Right renal pelvis (tissue), 4 donors: ENCODE measurements around the gene HK2. TPM values are rescaled to one million over a fixed set of nuclear protein-coding genes. Genes with fewer than 3 reads are reported as not detected.

ENCODE experiments used
- DNase-seq, 4 donors: peaks; one replicate each; pipeline ENCODE4 v3.0.0-alpha.2; 2013; ENCODE audit warnings: low read depth in 4 of 4, low spot score in 3 of 4, missing footprints in 1 of 4
- polyA plus RNA-seq, 4 donors: library from polyadenylated mRNA; unstranded; fragments of 120-200 nt; gene quantifications; one replicate each; pipeline ENCODE4 v1.2.1, GENCODE V29; 2013; ENCODE audit not compliant: insufficient read length in 4 of 4

HK2 gene
- polyA plus RNA-seq, 4 donors: 10.3 to 13.6 (median 11.6) TPM

DNA sequence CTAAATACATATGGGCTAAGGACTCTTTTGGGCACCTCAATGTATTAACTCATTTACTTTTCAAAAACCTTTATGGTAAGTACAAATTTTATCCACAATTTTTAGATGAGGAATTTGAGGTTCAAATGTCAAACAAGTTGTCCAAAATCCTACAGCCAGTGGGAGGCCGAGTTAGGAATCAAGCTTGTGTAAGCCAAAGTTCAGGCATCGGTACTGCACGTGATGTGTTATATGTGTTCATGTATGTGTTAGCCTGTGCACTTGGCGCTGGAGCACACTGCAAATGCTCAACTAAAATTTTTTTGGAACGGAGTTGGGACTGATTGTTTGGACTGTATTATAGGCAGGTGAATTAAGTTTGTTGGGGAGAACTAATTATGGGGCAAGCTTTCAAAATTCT, 22.7 kb downstream of the HK2 start:
- no peak for DNase-seq

GRCh38 chr2:74857215-74857614, 23.3 kb downstream of the HK2 start:
- DNase-seq: no peak

DNA sequence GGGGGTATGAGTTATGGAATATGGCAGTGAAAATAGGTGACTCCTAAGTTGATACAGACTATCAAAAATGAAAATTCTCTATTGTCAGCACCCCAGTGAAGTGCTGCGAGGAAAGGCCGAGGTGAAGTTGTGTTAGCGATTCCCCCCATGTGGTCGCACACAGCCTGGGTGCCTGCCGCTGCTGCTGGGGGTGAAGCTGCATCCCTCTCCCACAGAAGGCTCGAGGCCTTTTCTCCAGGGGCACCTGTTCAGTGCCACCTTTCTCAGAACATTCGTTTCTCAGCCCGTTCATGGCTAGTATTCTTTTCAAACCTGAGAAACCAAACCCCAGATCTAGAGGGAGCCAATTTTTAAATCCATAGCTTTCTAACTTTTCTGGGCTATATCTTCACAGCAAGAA, 23.8 kb downstream of the HK2 start:
- DNase-seq: no peak

GRCh38 chr2:74858281-74858680, 24.4 kb downstream of the HK2 start:
- DNase-seq: no peak

DNA sequence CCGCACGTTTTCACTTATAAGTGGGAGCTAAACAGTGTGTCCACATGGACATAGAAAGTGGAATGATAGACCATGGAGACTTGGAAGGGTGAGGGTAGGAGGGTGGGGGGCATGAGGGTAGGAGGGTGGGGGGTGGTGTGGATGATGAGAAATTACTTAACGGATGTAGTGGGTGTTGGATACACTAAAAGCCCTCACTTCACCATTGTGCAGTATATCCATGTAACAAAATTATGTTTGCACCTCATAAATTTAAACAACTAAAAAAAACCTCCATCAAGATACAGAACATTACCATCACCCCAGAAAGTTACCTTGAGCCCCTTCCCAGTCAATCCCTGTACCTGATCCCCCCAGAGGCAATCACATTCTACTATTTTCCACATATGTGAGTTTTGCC, 26.2 kb downstream of the HK2 start:
- DNase-seq: no peak

DNA sequence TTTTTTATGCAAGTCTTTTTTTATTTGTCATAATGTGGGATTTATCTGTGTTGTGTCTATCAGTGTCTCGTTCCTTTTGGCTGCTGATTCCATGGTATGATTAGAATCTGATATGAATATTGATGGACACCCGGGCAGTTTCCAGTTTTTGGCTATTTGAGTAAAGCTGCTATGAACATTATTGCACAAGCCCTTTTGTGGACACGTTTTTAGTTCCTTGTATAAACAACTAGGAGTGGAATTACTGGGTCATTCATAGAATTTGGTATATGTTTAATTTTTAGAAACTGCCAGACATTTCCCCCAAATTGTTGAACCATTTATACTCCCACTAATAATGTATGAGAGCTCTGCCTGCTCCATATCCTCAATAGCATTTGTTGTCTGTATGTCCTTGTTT, 26.6 kb downstream of the HK2 start:
- DNase-seq: no peak

DNA sequence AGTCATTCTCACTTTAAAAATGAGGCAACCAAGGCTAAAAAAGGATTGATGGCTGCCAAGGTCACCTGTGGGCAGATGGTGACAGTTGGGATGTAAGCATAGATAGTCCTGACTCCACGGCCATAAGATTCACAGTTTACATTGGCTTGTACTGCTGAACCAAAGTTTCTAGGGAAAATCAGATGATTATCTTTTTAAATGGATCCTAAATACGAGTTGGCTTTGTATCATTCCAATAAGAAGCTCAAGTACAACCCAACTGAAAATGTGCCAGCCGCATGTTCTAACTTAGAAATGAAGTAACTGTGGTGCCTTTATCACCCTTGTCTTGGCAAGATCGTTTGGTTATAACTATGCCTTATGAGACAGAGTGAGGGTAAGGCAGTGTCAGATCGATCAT, 27.6 kb downstream of the HK2 start:
- no peak for DNase-seq

- no peak for DNase-seq
Measured at GRCh38 chr2:74862020-74862964, 28.4 kb downstream of the HK2 start.

- DNase-seq: no peak
Measured at GRCh38 chr2:74863802-74864248, 29.9 kb downstream of the HK2 start.

GRCh38 chr2:74864728-74865722, 31.1 kb downstream of the HK2 start:
- DNase-seq: no peak

GRCh38 chr2:74865770-74866674, 32.1 kb downstream of the HK2 start:
- DNase-seq: no peak

DNA sequence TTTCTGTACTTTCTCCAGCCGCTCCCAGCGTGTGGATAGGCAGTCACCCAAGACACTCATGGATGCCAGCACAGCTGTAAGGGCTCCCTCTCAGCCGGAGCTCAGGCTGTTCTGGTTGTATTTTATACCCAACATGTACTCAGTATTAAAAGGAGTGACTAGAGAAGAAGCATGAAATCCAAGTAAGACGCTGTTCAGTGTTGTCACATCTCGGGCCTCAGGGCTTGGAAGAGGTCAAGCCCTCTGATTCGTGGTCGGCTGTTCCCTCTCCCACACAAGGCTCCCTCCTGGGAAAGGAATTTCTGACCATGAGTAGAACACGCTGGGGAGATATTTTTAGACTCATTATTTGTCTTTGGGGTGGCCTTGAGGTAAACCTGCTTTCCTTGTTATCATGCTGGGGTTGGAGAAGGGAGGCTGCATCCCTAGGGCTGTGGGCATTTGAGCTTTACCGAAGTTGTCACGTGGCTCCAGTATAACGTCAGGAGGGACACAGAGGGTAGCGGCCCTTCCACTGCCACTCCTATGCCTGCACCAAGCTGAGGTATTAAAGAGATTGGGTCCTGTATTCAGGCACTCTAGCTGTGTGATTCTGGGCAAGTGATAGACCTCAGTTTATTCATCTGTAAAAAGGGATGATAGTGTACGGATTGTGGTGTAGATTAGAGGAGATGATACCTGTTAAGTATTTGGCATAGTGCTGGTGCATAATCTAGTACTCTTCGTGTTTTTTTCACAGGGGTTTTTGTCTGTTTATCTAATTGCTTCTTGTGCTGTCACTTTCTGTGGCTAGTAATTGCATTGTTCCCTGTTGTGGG, 34.1 kb downstream of the HK2 start:
- DNase-seq: no peak

GRCh38 chr2:74869517-74869916, 35.6 kb downstream of the HK2 start:
- DNase-seq: no peak

DNA sequence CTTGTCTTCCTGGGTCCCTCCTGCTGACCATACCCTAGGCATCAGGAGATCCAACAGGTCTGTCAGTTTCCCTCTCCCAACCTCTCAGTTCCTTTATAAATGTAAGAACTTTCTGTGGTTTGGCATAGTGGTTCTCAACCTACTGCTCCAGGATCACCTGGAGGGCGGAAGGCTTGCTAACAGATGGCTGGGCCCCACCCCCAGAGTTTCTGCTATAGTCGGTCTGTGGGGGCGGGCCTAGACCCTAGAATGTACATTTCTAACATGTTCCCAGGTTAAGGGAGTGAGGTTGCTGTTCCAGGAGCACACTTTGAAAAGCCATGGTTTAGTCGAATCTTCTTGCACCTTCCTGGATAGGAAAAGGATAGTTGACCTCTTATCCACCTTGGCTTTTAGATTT, 37.0 kb downstream of the HK2 start:
- no peak for DNase-seq

GRCh38 chr2:74871414-74871813, 37.5 kb downstream of the HK2 start:
- DNase-seq: no peak

GRCh38 chr2:74872389-74872836, 38.5 kb downstream of the HK2 start:
- DNase-seq: no peak

DNA sequence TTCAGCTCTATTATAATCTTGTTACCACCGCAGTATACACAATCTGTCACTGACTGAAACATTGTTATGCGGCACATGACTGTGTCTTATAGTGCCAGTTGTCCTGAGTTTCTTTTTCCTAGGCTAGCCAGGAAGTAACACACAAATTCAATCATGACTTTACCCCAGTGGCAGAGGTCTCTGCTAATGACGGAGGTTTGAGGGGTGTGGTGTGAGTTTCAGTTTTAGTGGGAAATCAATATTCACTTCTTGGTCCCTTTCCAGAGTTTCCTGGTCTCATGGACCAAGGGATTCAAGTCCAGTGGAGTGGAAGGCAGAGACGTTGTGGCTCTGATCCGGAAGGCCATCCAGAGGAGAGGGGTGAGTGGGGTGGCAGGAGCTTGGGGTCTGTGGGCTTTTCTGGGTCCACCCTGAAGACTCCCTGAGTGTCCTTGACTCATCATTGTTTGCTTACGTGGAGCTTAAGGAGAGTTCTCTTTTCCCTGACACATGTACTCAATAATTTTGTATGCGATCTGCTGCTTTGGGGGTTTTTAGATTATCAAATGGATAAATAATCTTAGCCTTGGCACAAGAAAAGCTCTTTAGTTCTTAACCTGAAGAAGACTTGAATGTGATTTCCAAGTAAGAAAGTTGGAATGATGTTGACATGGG, 39.2 kb downstream of the HK2 start:
- DNase-seq: no peak

DNA sequence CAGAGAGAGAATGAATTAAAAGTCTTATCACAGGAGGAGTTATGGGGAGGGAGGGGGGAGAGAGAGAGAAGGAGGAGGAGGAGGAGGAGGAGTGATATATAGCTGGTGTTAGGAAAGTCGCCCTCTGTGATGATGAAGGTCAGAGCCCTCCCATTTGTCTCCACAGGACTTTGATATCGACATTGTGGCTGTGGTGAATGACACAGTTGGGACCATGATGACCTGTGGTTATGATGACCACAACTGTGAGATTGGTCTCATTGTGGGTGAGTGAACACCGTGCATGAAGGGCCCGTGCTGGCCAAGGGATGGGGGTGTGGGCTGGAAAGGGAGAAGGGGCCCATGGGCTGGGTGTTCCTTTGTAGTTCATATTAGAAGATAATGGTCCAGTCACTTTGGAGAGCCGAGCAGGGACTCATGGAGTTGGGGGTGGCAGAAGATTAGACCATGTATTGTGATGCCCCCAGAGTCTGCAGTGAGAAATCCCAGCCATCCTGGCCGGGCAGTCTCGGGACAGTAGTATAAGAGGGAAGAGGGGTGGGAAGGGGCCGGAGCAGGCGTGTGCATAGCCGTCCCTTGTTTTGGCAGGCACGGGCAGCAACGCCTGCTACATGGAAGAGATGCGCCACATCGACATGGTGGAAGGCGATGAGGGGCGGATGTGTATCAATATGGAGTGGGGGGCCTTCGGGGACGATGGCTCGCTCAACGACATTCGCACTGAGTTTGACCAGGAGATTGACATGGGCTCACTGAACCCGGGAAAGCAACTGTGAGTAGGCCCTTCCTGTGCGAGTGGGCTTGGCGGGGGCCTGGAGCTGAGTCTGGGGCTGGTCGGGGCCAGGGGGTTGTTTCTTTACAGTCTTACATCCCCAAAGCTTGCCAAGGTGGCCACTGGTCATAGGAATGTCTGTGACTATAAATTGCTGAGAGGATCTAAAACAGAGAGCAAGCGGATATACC, 40.0 kb downstream of the HK2 start:
- no peak for DNase-seq
